Measurements from ENCODE around the gene HRH1. TPM values are rescaled to one million over a fixed set of nuclear protein-coding genes. Genes with fewer than 3 reads are reported as not detected.

The HRH1 gene
- polyA plus RNA-seq, 1 donor (not counting 4 experiments of a cell fraction or from before 2014, with no cell fraction given): 13.9 TPM

DNA sequence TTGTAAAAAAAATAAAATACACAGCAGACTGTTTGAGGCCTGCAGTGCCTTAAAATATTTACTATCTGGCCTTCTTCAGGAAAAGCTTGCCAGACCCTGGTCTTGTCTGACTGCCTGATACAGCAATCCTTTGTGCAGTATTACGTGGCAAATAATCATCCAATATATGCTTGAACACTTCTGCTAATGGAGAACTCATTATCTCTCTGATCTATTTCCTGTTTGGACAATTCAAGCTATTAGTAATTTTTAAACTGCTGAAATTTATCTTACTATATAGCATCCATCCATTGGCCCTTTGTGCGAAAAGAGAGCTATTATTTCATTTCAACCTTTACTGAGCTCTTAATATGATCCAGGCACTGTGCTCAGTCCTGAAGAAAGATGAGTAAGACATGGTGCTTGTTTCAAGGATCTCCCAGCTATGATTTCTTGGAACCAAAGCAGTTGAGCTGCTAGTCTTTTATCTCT lies 133.8 kb downstream of the HRH1 start:
- no peaks in the 10 kb centered on the region for H3K27me3 ChIP-seq (ENCODE audit: control insufficient read depth, extremely low read depth, insufficient read depth, low read length)
- TF ChIP-seq, protein P1, sequence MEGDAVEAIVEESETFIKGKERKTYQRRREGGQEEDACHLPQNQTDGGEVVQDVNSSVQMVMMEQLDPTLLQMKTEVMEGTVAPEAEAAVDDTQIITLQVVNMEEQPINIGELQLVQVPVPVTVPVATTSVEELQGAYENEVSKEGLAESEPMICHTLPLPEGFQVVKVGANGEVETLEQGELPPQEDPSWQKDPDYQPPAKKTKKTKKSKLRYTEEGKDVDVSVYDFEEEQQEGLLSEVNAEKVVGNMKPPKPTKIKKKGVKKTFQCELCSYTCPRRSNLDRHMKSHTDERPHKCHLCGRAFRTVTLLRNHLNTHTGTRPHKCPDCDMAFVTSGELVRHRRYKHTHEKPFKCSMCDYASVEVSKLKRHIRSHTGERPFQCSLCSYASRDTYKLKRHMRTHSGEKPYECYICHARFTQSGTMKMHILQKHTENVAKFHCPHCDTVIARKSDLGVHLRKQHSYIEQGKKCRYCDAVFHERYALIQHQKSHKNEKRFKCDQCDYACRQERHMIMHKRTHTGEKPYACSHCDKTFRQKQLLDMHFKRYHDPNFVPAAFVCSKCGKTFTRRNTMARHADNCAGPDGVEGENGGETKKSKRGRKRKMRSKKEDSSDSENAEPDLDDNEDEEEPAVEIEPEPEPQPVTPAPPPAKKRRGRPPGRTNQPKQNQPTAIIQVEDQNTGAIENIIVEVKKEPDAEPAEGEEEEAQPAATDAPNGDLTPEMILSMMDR (optimal IDR thresholded peaks at IDR 0.05 in 1 of 3, IDR thresholded peaks at IDR 0.05 in 1 of 3, conservative IDR thresholded peaks at IDR 0.05 in 1 of 3; ENCODE audit: extremely low read depth in 1 of 3, insufficient read depth in 2 of 3, low read length in 3 of 3): no peak
- TF ChIP-seq EZH2 (IDR thresholded peaks at IDR 0.05; ENCODE audit: low read length): no peak
- H3K9ac ChIP-seq (ENCODE audit: control insufficient read depth, extremely low read depth, insufficient read depth, low read length): peak overlapping the region; percentile 72
- H3K4me2 ChIP-seq (ENCODE audit: control insufficient read depth, extremely low read depth, insufficient read depth, low read depth, low read length): peak overlapping the region; percentile 69
- DNase-seq (ENCODE audit: low read depth, low spot score): no peak
- H2AFZ ChIP-seq (ENCODE audit: control insufficient read depth, low read length): no peak overlapping the region
- peaks cover 2 to 5% of the 10 kb centered on the region in 2 experiments for H3K36me3 ChIP-seq (ENCODE audit: control insufficient read depth in 2 of 2, extremely low read depth in 1 of 2, insufficient read depth in 2 of 2, low read length in 2 of 2)
- H3K4me1 ChIP-seq (ENCODE audit: control insufficient read depth, extremely low read depth, insufficient read depth, low read length): peaks cover 51% of the 10 kb centered on the region
- H3K79me2 ChIP-seq (ENCODE audit: control insufficient read depth, insufficient read depth, low read length): peaks cover 14% of the 10 kb centered on the region
- peak overlapping the region; percentile 85 for H3K27ac ChIP-seq (ENCODE audit: control insufficient read depth, insufficient read depth, low read length)
- H3K4me3 ChIP-seq (ENCODE audit: control insufficient read depth in 2 of 3, extremely low read depth in 1 of 3, insufficient read depth in 2 of 3, low read depth in 1 of 3, low read length in 3 of 3): peak overlapping the region in 2 of 3 experiments; percentile 13 to 37
- dilution Hi-C loops (cut with MboI; ENCODE audit: extremely low pct_ligation_motif_present, low sequenced_read_pairs): no loop called here
- no peaks in the 10 kb centered on the region for H4K20me1 ChIP-seq (ENCODE audit: control insufficient read depth, extremely low read depth, insufficient read depth, low read length)
- no peaks in the 10 kb centered on the region for H3K9me3 ChIP-seq (ENCODE audit: control insufficient read depth, low read depth, low read length)
- no peak for FAIRE-seq
- no peaks in the 10 kb centered on the region for H3K9me1 ChIP-seq (ENCODE audit: control insufficient read depth, extremely low read depth, insufficient read depth, low read length)

GRCh38 chr3:11288786-11289637 lies 134.7 kb downstream of the HRH1 start:
- Histone ChIP-seq H3K9ac (ENCODE audit: control insufficient read depth, extremely low read depth, insufficient read depth, low read length) (peak overlapping the region; percentile 72), H3K79me2 (ENCODE audit: control insufficient read depth, insufficient read depth, low read length) (peaks cover 12% of the 10 kb centered on the region), H3K4me1 (ENCODE audit: control insufficient read depth, extremely low read depth, insufficient read depth, low read length) (peaks cover 47% of the 10 kb centered on the region), H3K27ac (ENCODE audit: control insufficient read depth, insufficient read depth, low read length) (peak overlapping the region; percentile 85), H2AFZ (ENCODE audit: control insufficient read depth, low read length) (peak overlapping the region; percentile 68), H3K36me3 (ENCODE audit: control insufficient read depth in 2 of 2, extremely low read depth in 1 of 2, insufficient read depth in 2 of 2, low read length in 2 of 2) (peaks cover 2 to 5% of the 10 kb centered on the region in 2 experiments), H3K9me1 (ENCODE audit: control insufficient read depth, extremely low read depth, insufficient read depth, low read length) (no peaks in the 10 kb centered on the region), H4K20me1 (ENCODE audit: control insufficient read depth, extremely low read depth, insufficient read depth, low read length) (no peaks in the 10 kb centered on the region), H3K9me3 (ENCODE audit: control insufficient read depth, low read depth, low read length) (no peaks in the 10 kb centered on the region), H3K4me3 (ENCODE audit: control insufficient read depth in 2 of 3, extremely low read depth in 1 of 3, insufficient read depth in 2 of 3, low read depth in 1 of 3, low read length in 3 of 3) (peak overlapping the region in 2 of 3 experiments; percentile 33 to 37), H3K27me3 (ENCODE audit: control insufficient read depth, extremely low read depth, insufficient read depth, low read length) (no peaks in the 10 kb centered on the region), H3K4me2 (ENCODE audit: control insufficient read depth, extremely low read depth, insufficient read depth, low read depth, low read length) (peak overlapping the region; percentile 69)
- dilution Hi-C loops (cut with MboI; ENCODE audit: extremely low pct_ligation_motif_present, low sequenced_read_pairs): no loop called here
- TF ChIP-seq, protein P1 (optimal IDR thresholded peaks at IDR 0.05 in 1 of 3, IDR thresholded peaks at IDR 0.05 in 1 of 3, conservative IDR thresholded peaks at IDR 0.05 in 1 of 3; ENCODE audit: extremely low read depth in 1 of 3, insufficient read depth in 2 of 3, low read length in 3 of 3): no peak
- TF ChIP-seq EZH2 (IDR thresholded peaks at IDR 0.05; ENCODE audit: low read length): no peak
- FAIRE-seq: peak; percentile 32
- peak; percentile 65 for DNase-seq (ENCODE audit: low read depth, low spot score)

Measured in keratinocyte (primary cell).